PC-3 (cell line): ENCODE data around the gene CASZ1. TPM values are rescaled to one million over a fixed set of nuclear protein-coding genes. Genes with fewer than 3 reads are reported as not detected.

ENCODE experiments used
- ATAC-seq: fragments of 200-7000 bp; cut with Tn5 transposase; 2 replicates; pipeline ENCODE4 v1.9.1; 2020; ENCODE audit warnings: mild to moderate bottlenecking, moderate library complexity
- BruUV-seq: library from RNA; stranded (reverse); fragments of 400-500 nt; replicated peaks from 2 replicates; lab custom pipeline; 2021; lab: Mats Ljungman, UMichigan
- CTCF ChIA-PET: fragments of 300-600 bp; sonication (Branson Sonifier 250); formaldehyde crosslinking; loops from one replicate; lab custom pipeline; 2022; ENCODE audit warnings: antibody characterized with exemption; lab: Charles Lee
- POLR2A ChIA-PET: fragments of 300-600 bp; sonication (Branson Sonifier 250); formaldehyde crosslinking; loops from one replicate; lab custom pipeline; 2022; ENCODE audit warnings: antibody characterized with exemption; ENCODE audit not compliant: unreplicated experiment; lab: Charles Lee
- DNase-seq: peaks from one replicate; pipeline ENCODE4 v3.0.0-alpha.2; 2015
- H2AFZ ChIP-seq: fragments of 300-600 bp; sonication (generic); 2 replicates; pipeline ENCODE4 v1.6.0; 2016; ENCODE audit warnings: antibody characterized with exemption, low read length
- H3F3A ChIP-seq: fragments of 300-600 bp; sonication (generic); one replicate; pipeline ENCODE4 v1.6.0; 2017; ENCODE audit warnings: antibody characterized with exemption, low read length, control low read depth, mild to moderate bottlenecking; ENCODE audit not compliant: unreplicated experiment
- H3K27ac ChIP-seq: fragments of 300-600 bp; sonication (generic); 2 replicates; pipeline ENCODE4 v1.5.1; 2016; ENCODE audit warnings: mild to moderate bottlenecking, low read length
- H3K27me3 ChIP-seq: fragments of 300-600 bp; sonication (generic); 2 replicates; pipeline ENCODE4 v1.6.1; 2016; ENCODE audit warnings: low read length, mixed read lengths
- H3K36me3 ChIP-seq: fragments of 300-600 bp; sonication (generic); 2 replicates; pipeline ENCODE4 v1.6.1; 2016; ENCODE audit warnings: low read depth, mixed run types, low read length, mixed read lengths
- H3K4me1 ChIP-seq: fragments of 300-600 bp; sonication (generic); 2 replicates; pipeline ENCODE4 v1.5.1; 2016; ENCODE audit warnings: low read length; ENCODE audit not compliant: insufficient read depth
- H3K4me2 ChIP-seq: fragments of 300-600 bp; sonication (generic); 2 replicates; pipeline ENCODE4 v1.6.0; 2016; ENCODE audit warnings: low read length
- H3K4me3 ChIP-seq: fragments of 300-600 bp; sonication (generic); 2 replicates; pipeline ENCODE4 v1.5.1; 2016; ENCODE audit warnings: mild to moderate bottlenecking, low read length, mixed read lengths
- H3K79me2 ChIP-seq: fragments of 300-600 bp; sonication (generic); 2 replicates; pipeline ENCODE4 v1.6.1; 2017; ENCODE audit warnings: low read length, mixed read lengths
- H3K9ac ChIP-seq: fragments of 300-600 bp; sonication (generic); 2 replicates; pipeline ENCODE4 v1.6.0; 2016; ENCODE audit warnings: mild to moderate bottlenecking, low read length
- H3K9me2 ChIP-seq: fragments of 300-600 bp; sonication (generic); replicated peaks from 2 replicates; pipeline ENCODE4 v1.6.1; 2016; ENCODE audit warnings: mixed run types, low read length, mixed read lengths
- H3K9me3 ChIP-seq: fragments of 300-600 bp; sonication (generic); 2 replicates; pipeline ENCODE4 v1.6.1; 2016; ENCODE audit warnings: low read length, mixed read lengths
- H4K20me1 ChIP-seq: fragments of 300-600 bp; sonication (generic); 2 replicates; pipeline ENCODE4 v1.6.1; 2016; ENCODE audit warnings: low read length, mixed read lengths
- EZH2 ChIP-seq: fragments of 300-600 bp; sonication (generic); IDR thresholded peaks from one replicate; pipeline ENCODE4 v1.6.1; 2017; ENCODE audit warnings: antibody characterized with exemption, mild to moderate bottlenecking, low read length; ENCODE audit not compliant: unreplicated experiment
- EZH2phosphoT487 ChIP-seq: fragments of 300-600 bp; sonication (generic); IDR thresholded peaks from 2 replicates; pipeline ENCODE4 v1.6.1; 2018; ENCODE audit warnings: mild to moderate bottlenecking, antibody characterized with exemption, low read length, borderline replicate concordance
- intact Hi-C: fragments of 100-400 bp; cut with micrococcal nuclease; formaldehyde crosslinking; loops from 2 replicates; pipeline ENCODE4 v1.9.0; 2023
- total RNA-seq: library from RNA; depleted of rRNA; stranded (reverse); fragments of >200 nt; gene quantifications from 2 replicates; pipeline ENCODE4 v1.2.3, GENCODE V29; 2014
- TF ChIP-seq, protein P1 (sequence below): fragments of 300-600 bp; sonication (generic); conservative IDR thresholded peaks from 2 replicates; pipeline ENCODE4 v1.5.1; 2017; ENCODE audit warnings: antibody characterized with exemption, low read depth, mild to moderate bottlenecking, low read length

Gene CASZ1
- total RNA-seq, 1 experiment from 2014 or later = 12.8 TPM

DNA sequence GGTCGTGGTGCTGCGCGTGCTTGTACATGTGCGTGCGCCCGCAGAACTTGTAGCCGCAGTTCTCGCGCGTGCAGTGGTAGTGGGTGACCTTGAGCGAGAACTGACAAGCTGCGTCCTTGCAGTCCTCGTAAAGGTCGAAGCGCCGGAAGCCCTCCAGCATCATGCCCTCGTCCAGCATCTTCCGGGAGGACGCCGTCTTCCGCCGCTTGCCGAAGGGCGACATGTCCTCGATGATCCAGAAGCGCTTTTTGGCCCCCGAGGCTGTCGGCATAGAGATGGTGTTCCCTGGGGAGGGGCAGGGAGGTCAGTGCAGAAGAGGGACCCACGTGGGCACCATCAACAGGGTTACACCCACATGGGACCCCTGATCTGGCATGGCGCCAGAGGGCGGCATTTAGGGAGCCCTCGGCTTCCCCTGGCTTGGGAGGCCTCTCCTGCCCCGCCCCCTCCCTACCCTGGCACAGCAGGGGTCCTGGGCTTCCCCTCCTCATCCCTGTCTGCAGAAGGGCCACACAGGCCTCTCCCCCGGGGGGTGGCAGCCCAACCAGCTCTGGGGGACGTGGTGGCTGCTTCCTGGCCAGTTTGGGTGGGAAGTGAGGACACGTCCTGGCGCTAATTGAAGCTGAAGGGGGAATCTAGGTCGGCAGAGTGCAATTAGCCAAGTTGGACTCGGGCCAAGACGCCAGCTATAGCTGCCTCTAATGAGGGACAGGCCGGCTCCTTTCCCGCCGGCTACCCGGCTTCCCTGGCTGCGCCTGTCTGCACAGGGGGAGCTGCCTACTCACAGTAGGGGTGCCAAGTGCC lies 156.5 kb downstream of the CASZ1 start:
- H3K4me1 ChIP-seq = peaks cover 15% of the 10 kb centered on the region
- DNase-seq = no peak
- intact Hi-C loops = loop anchor here (5.0 kb wide), 1 partner anchor 152 kb away; no protein-coding TSS in a partner anchor
- no peaks in the 10 kb centered on the region for H3K9me2 ChIP-seq
- H3F3A ChIP-seq = no peaks in the 10 kb centered on the region
- H3K4me3 ChIP-seq = no peak overlapping the region
- no peaks in the 10 kb centered on the region for H3K36me3 ChIP-seq
- ATAC-seq = no peak
- no peak overlapping the region for H3K9ac ChIP-seq
- H3K9me3 ChIP-seq = no peaks in the 10 kb centered on the region
- no peaks in the 10 kb centered on the region for H3K79me2 ChIP-seq
- H3K27me3 ChIP-seq = no peaks in the 10 kb centered on the region
- ChIA-PET POLR2A (no interaction called here), CTCF (no interaction called here)
- no peak for TF ChIP-seq EZH2phosphoT487
- TF ChIP-seq, protein P1, sequence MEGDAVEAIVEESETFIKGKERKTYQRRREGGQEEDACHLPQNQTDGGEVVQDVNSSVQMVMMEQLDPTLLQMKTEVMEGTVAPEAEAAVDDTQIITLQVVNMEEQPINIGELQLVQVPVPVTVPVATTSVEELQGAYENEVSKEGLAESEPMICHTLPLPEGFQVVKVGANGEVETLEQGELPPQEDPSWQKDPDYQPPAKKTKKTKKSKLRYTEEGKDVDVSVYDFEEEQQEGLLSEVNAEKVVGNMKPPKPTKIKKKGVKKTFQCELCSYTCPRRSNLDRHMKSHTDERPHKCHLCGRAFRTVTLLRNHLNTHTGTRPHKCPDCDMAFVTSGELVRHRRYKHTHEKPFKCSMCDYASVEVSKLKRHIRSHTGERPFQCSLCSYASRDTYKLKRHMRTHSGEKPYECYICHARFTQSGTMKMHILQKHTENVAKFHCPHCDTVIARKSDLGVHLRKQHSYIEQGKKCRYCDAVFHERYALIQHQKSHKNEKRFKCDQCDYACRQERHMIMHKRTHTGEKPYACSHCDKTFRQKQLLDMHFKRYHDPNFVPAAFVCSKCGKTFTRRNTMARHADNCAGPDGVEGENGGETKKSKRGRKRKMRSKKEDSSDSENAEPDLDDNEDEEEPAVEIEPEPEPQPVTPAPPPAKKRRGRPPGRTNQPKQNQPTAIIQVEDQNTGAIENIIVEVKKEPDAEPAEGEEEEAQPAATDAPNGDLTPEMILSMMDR = no peak
- TF ChIP-seq EZH2 = no peak
- no TSS peak for BruUV-seq
- H2AFZ ChIP-seq = no peak overlapping the region
- H3K4me2 ChIP-seq = no peak overlapping the region
- no peaks in the 10 kb centered on the region for H4K20me1 ChIP-seq
- H3K27ac ChIP-seq = no peak overlapping the region

DNA sequence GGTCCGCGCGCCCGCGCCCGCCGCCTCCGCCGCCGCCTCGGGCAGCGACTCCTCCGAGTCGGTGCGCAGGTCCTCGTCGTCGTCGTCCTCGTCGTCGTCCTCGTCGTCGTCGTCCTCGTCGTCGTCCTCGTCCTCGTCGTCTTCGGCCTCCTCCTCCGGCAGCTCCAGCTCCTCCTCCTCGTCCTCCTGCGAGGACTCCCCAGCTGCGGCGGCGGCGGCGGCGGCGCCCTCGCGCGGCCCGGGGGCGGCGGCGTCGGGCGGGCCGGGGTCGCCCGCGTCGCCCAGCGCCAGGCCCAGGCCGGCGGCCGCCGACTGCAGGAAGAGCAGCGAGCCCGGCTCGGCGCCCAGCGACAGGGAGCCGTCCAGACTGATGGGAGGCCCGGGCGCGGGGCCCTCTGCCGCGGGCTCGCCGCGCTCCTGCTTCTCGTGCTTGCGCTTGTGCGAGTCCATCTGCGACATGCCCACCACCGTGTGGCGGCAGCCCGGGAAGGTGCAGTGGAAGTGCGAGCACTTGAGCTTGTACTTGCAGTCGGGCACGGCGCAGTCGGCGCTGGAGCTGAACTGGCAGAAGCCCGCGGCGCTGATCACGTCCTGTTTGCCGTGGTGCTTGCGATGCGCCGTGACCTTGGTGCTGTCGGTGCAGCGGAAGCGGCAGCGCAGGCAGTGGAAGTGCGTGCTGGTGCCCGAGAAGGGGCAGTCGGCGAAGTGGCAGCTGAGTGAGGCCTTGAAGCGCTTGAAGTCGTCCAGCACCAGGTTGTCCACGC lies 157.3 kb downstream of the CASZ1 start:
- no peak overlapping the region for H3K27ac ChIP-seq
- no peak overlapping the region for H3K4me2 ChIP-seq
- no peaks in the 10 kb centered on the region for H3K79me2 ChIP-seq
- intact Hi-C loops = loop anchor here (5.0 kb wide), 1 partner anchor 153 kb away; no protein-coding TSS in a partner anchor
- H3K9me3 ChIP-seq = no peaks in the 10 kb centered on the region
- no peak overlapping the region for H3K4me3 ChIP-seq
- ChIA-PET POLR2A (no interaction called here), CTCF (no interaction called here)
- TF ChIP-seq, protein P1 = no peak
- no peak for TF ChIP-seq EZH2
- TF ChIP-seq EZH2phosphoT487 = no peak
- H4K20me1 ChIP-seq = no peaks in the 10 kb centered on the region
- H3K27me3 ChIP-seq = no peaks in the 10 kb centered on the region
- H3K4me1 ChIP-seq = peaks cover 23% of the 10 kb centered on the region
- ATAC-seq (no peak), DNase-seq (no peak)
- no peaks in the 10 kb centered on the region for H3F3A ChIP-seq
- H3K9me2 ChIP-seq = no peaks in the 10 kb centered on the region
- no peaks in the 10 kb centered on the region for H3K36me3 ChIP-seq
- no TSS peak for BruUV-seq
- no peak overlapping the region for H2AFZ ChIP-seq
- no peak overlapping the region for H3K9ac ChIP-seq
